ENCODE data around the gene ZBTB12. TPM values are rescaled to one million over a fixed set of nuclear protein-coding genes. Genes with fewer than 3 reads are reported as not detected.

The ZBTB12 gene
- total and polyA plus RNA-seq, 4 donors: 1.2 to 4.9 (median 2.6) TPM

GRCh38 chr6:31897612-31898382 lies 4.1 kb downstream of the ZBTB12 start, which contains the start of gene EHMT2:
Gene EHMT2 (minus strand): TSS chr6:31897698. CDS start chr6:31897677, 21 bp downstream.
- peak within 1 kb of the TSS; percentile 70 to 75 for H3K4me3 ChIP-seq (ENCODE audit: low read length in 2 of 2)
- intact Hi-C loops (cut with DNase I): loop anchor here in 1 of 2 donors (5.0 kb wide), 1 partner anchor 215 kb away; the partner anchor contains the start of gene LY6G5C
- peak; percentile 88 to 95 for DNase-seq
- 0 to 1% methylated on average over 29 to 49 of the region's 49 CpGs for WGBS, 2 donors
- peaks cover 0 to under 1% of the 10 kb centered on the region in 2 donors for H3K36me3 ChIP-seq (ENCODE audit: control insufficient read depth in 1 of 2, insufficient read depth in 2 of 2, low read length in 1 of 2)
- H3K9me3 ChIP-seq (ENCODE audit: control insufficient read depth, low read length): no peaks in the 10 kb centered on the region
- ATAC-seq (ENCODE audit: low FRiP score): peak; percentile 82
- no peaks in the 10 kb centered on the region for H3K27me3 ChIP-seq (ENCODE audit: control insufficient read depth in 1 of 2, insufficient read depth in 2 of 2, low read length in 1 of 2)
- H3K27ac ChIP-seq (ENCODE audit: low read depth in 1 of 2, low read length in 2 of 2): peak within 1 kb of the TSS in 1 of 2 donors; percentile 59
- H3K4me1 ChIP-seq (ENCODE audit: control insufficient read depth in 1 of 2, insufficient read depth in 2 of 2, low read length in 2 of 2): no peaks in the 10 kb centered on the region

GRCh38 chr6:31896856-31897611 lies 4.9 kb downstream of the ZBTB12 start:
- no peaks in the 10 kb centered on the region for H3K27me3 ChIP-seq (ENCODE audit: control insufficient read depth in 1 of 2, insufficient read depth in 2 of 2, low read length in 1 of 2)
- WGBS, 2 donors: 1% methylated on average over 28 to 62 of the region's 62 CpGs
- ATAC-seq (ENCODE audit: low FRiP score): no peak
- peak overlapping the region; percentile 70 to 75 for H3K4me3 ChIP-seq (ENCODE audit: low read length in 2 of 2)
- no peak for DNase-seq
- no peaks in the 10 kb centered on the region for H3K4me1 ChIP-seq (ENCODE audit: control insufficient read depth in 1 of 2, insufficient read depth in 2 of 2, low read length in 2 of 2)
- intact Hi-C loops (cut with DNase I): loop anchor here in 1 of 2 donors (5.0 kb wide), 1 partner anchor 215 kb away; the partner anchor contains the start of gene LY6G5C
- H3K36me3 ChIP-seq (ENCODE audit: control insufficient read depth in 1 of 2, insufficient read depth in 2 of 2, low read length in 1 of 2): peaks cover 0 to 3% of the 10 kb centered on the region in 2 donors
- no peak overlapping the region for H3K27ac ChIP-seq (ENCODE audit: low read depth in 1 of 2, low read length in 2 of 2)
- no peaks in the 10 kb centered on the region for H3K9me3 ChIP-seq (ENCODE audit: control insufficient read depth, low read length)

DNA sequence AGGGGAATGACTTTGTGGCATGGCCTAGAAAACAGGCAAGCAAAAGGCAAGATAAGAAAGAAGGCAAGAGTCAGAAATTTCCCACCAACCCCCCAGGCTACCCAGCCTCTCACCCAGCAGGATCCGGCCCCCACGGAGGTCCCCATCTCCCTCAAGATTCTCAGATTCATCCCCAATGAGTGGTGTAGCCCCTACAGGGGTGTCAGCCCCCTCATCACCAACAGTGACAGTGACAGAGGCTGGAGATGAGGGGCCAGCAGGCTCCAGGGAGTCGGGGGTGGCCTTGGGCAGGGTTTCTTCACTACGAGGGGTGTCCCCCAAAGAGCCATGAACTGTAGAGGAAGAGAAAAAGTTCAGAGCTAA lies 5.4 kb downstream of the ZBTB12 start:
- ATAC-seq (ENCODE audit: low FRiP score) (no peak), DNase-seq (no peak)
- 31 to 41% methylated on average over 4 of the region's 4 CpGs for WGBS, 2 donors
- Histone ChIP-seq H3K36me3 (ENCODE audit: control insufficient read depth in 1 of 2, insufficient read depth in 2 of 2, low read length in 1 of 2) (peaks cover 0 to 3% of the 10 kb centered on the region in 2 donors), H3K9me3 (ENCODE audit: control insufficient read depth, low read length) (no peaks in the 10 kb centered on the region), H3K4me1 (ENCODE audit: control insufficient read depth in 1 of 2, insufficient read depth in 2 of 2, low read length in 2 of 2) (no peaks in the 10 kb centered on the region), H3K27me3 (ENCODE audit: control insufficient read depth in 1 of 2, insufficient read depth in 2 of 2, low read length in 1 of 2) (no peaks in the 10 kb centered on the region), H3K27ac (ENCODE audit: low read depth in 1 of 2, low read length in 2 of 2) (no peak overlapping the region), H3K4me3 (ENCODE audit: low read length in 2 of 2) (no peak overlapping the region)
- intact Hi-C loops (cut with DNase I): loop anchor here in 1 of 2 donors (5.0 kb wide), 1 partner anchor 214 kb away; the partner anchor contains the start of gene LY6G5C

DNA sequence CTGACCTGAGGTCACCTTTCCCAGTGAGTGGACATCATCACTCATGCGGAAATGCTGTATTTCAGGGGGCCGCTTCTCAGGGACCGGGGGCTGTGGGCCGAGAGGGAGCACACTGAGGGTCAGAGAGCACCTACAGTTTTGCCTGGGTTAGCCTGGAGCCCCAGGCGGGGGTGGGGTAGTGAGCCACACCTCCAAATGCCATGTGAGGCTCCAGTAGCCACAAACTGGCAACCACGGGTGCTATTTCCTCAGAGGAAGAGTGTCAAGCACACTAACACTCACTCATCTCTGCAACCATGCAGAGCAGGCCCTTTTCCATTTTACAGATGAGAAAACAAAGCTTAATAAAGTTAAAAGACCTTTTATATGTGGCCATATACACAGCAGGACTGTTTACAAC lies 9.1 kb downstream of the ZBTB12 start:
- DNase-seq (no peak), ATAC-seq (ENCODE audit: low FRiP score) (no peak)
- H3K36me3 ChIP-seq (ENCODE audit: control insufficient read depth in 1 of 2, insufficient read depth in 2 of 2, low read length in 1 of 2): peaks cover 0 to 5% of the 10 kb centered on the region in 2 donors
- 80 to 81% methylated on average over 6 of the region's 6 CpGs for WGBS, 2 donors
- H3K27me3 ChIP-seq (ENCODE audit: control insufficient read depth in 1 of 2, insufficient read depth in 2 of 2, low read length in 1 of 2): no peaks in the 10 kb centered on the region
- H3K27ac ChIP-seq (ENCODE audit: low read depth in 1 of 2, low read length in 2 of 2): no peak overlapping the region
- no peaks in the 10 kb centered on the region for H3K9me3 ChIP-seq (ENCODE audit: control insufficient read depth, low read length)
- no peak overlapping the region for H3K4me3 ChIP-seq (ENCODE audit: low read length in 2 of 2)
- H3K4me1 ChIP-seq (ENCODE audit: control insufficient read depth in 1 of 2, insufficient read depth in 2 of 2, low read length in 2 of 2): no peaks in the 10 kb centered on the region
- intact Hi-C loops (cut with DNase I): no loop called here

GRCh38 chr6:31889331-31889972 lies 12.4 kb downstream of the ZBTB12 start:
- intact Hi-C loops (cut with DNase I): loop anchor here in 1 of 2 donors (10.0 kb wide), 1 partner anchor 195 kb away; no protein-coding TSS in a partner anchor
- WGBS, 2 donors: 89 to 94% methylated on average over 3 of the region's 3 CpGs
- DNase-seq (no peak), ATAC-seq (ENCODE audit: low FRiP score) (no peak)
- H3K4me1 ChIP-seq (ENCODE audit: control insufficient read depth in 1 of 2, insufficient read depth in 2 of 2, low read length in 2 of 2): no peaks in the 10 kb centered on the region
- H3K27me3 ChIP-seq (ENCODE audit: control insufficient read depth in 1 of 2, insufficient read depth in 2 of 2, low read length in 1 of 2): no peaks in the 10 kb centered on the region
- H3K27ac ChIP-seq (ENCODE audit: low read depth in 1 of 2, low read length in 2 of 2): no peak overlapping the region
- H3K9me3 ChIP-seq (ENCODE audit: control insufficient read depth, low read length): no peaks in the 10 kb centered on the region
- H3K4me3 ChIP-seq (ENCODE audit: low read length in 2 of 2): no peak overlapping the region
- H3K36me3 ChIP-seq (ENCODE audit: control insufficient read depth in 1 of 2, insufficient read depth in 2 of 2, low read length in 1 of 2): peaks cover 0 to 16% of the 10 kb centered on the region in 2 donors

DNA sequence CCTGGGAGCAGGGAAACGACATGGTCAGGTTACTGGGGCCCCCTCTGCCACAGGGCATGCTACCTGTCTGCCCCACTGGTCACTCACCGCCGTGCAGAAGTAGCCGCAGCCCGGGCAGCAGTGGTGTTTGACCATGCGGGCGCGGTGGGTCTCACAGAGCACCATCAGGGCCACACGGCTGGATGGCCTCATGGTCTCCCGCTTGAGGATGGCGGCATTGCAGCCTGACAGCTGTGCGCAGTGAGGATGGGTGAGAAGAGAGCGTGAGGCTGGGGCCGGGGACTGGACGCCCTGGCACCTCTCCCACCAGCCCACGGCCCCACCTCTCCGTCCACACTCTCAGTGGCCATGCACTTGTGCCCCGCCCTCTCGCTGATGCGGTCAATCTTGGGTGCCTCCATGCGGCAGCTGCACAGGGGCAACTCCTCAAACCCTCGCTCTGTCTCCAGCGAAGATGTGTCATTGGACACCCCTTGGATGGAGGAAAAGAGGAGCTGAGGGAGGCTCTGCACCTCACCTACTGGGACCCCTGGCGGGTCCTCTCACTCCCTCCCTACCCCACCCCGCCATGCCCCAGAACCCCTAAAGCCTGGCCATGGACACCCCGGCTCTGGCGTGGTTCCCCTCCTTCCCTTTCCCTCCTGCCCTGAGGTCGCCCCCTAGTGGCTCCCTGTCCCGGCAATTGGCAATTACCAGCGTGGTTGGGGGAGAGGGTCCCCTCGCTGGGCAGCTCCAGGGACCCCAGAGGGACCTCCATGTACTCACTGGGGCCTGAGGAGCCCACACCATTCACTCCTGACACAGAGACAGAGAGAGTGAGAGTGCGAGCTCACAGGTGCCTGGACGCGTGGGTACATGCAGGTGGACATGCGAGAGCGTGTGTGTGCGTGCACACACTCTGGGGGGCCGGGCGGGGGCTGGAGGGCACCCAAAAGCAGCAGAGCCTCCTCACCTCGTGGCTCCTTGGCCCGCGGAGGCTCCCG lies 13.3 kb downstream of the ZBTB12 start:
- Histone ChIP-seq H3K9me3 (ENCODE audit: control insufficient read depth, low read length) (no peaks in the 10 kb centered on the region), H3K4me1 (ENCODE audit: control insufficient read depth in 1 of 2, insufficient read depth in 2 of 2, low read length in 2 of 2) (no peaks in the 10 kb centered on the region), H3K27ac (ENCODE audit: low read depth in 1 of 2, low read length in 2 of 2) (no peak overlapping the region), H3K36me3 (ENCODE audit: control insufficient read depth in 1 of 2, insufficient read depth in 2 of 2, low read length in 1 of 2) (peaks cover 0 to 16% of the 10 kb centered on the region in 2 donors), H3K27me3 (ENCODE audit: control insufficient read depth in 1 of 2, insufficient read depth in 2 of 2, low read length in 1 of 2) (no peaks in the 10 kb centered on the region), H3K4me3 (ENCODE audit: low read length in 2 of 2) (no peak overlapping the region)
- intact Hi-C loops (cut with DNase I): loop anchor here in 1 of 2 donors (10.0 kb wide), 1 partner anchor 194 kb away; no protein-coding TSS in a partner anchor
- WGBS, 2 donors: 77 to 83% methylated on average over 43 of the region's 43 CpGs
- ATAC-seq (ENCODE audit: low FRiP score): peak; percentile 55
- DNase-seq: peak in 1 of 2 donors; percentile 85

GRCh38 chr6:31887173-31888007 lies 14.5 kb downstream of the ZBTB12 start:
- WGBS, 2 donors: 86 to 90% methylated on average over 19 of the region's 19 CpGs
- H3K27ac ChIP-seq (ENCODE audit: low read depth in 1 of 2, low read length in 2 of 2): no peak overlapping the region
- no peak for DNase-seq
- no peak for ATAC-seq (ENCODE audit: low FRiP score)
- H3K4me3 ChIP-seq (ENCODE audit: low read length in 2 of 2): no peak overlapping the region
- no peaks in the 10 kb centered on the region for H3K9me3 ChIP-seq (ENCODE audit: control insufficient read depth, low read length)
- intact Hi-C loops (cut with DNase I): loop anchor here in 1 of 2 donors (10.0 kb wide), 1 partner anchor 193 kb away; no protein-coding TSS in a partner anchor
- no peaks in the 10 kb centered on the region for H3K27me3 ChIP-seq (ENCODE audit: control insufficient read depth in 1 of 2, insufficient read depth in 2 of 2, low read length in 1 of 2)
- peaks cover 0 to 19% of the 10 kb centered on the region in 2 donors for H3K36me3 ChIP-seq (ENCODE audit: control insufficient read depth in 1 of 2, insufficient read depth in 2 of 2, low read length in 1 of 2)
- H3K4me1 ChIP-seq (ENCODE audit: control insufficient read depth in 1 of 2, insufficient read depth in 2 of 2, low read length in 2 of 2): no peaks in the 10 kb centered on the region

All from aorta (tissue), 5 donors.